ENCODE results near the gene IFIT2. TPM values are rescaled to one million over a fixed set of nuclear protein-coding genes. Genes with fewer than 3 reads are reported as not detected.
"Not testable (repeated sequence)": the region's sequence is repeated elsewhere in the genome, so short reads cannot be mapped to it uniquely, and the experiment has no call there.

Gene IFIT2
- total RNA-seq, 2 experiments from 2014 or later = 0.57 to 0.72 TPM

GRCh38 chr10:89310056-89310893 is 8.4 kb downstream of the IFIT2 start:
- no TSS peak for BruUV-seq (replicated peaks)
- H3K9me3 ChIP-seq (ENCODE audit: low read length) = no peaks in the 10 kb centered on the region
- no peak for DNase-seq (ENCODE audit: low spot score)
- intact Hi-C loops (cut with micrococcal nuclease; ENCODE audit: unreplicated experiment) = no loop called here
- CTCF ChIA-PET (ENCODE audit: unreplicated experiment) = no interaction called here
- H3K4me1 ChIP-seq (ENCODE audit: insufficient read depth, low read length, poor library complexity, severe bottlenecking) = no peaks in the 10 kb centered on the region
- H3K36me3 ChIP-seq (ENCODE audit: insufficient read depth, low read length) = no peaks in the 10 kb centered on the region
- no peaks in the 10 kb centered on the region for H4K20me1 ChIP-seq (ENCODE audit: insufficient read depth, low read length)
- H3K27ac ChIP-seq (ENCODE audit: low read depth, low read length, poor library complexity, severe bottlenecking) = no peak overlapping the region
- H3K79me2 ChIP-seq (ENCODE audit: insufficient read depth, low read depth, low read length) = no peaks in the 10 kb centered on the region
- H2AFZ ChIP-seq (ENCODE audit: low read length) = no peak overlapping the region
- TF ChIP-seq CTCF (conservative IDR thresholded peaks at IDR 0.05; ENCODE audit: low read length) = no peak
- TF ChIP-seq EZH2phosphoT487 (IDR thresholded peaks at IDR 0.05; ENCODE audit: borderline replicate concordance, low read depth, low read length) = no peak
- no peak overlapping the region for H3K4me2 ChIP-seq (ENCODE audit: low read length)
- H3K9me2 ChIP-seq (ENCODE audit: insufficient read depth, low read length) = no peaks in the 10 kb centered on the region
- H3K4me3 ChIP-seq (ENCODE audit: low read depth, low read length, poor library complexity, severe bottlenecking) = no peak overlapping the region
- POLR2A ChIA-PET = no interaction called here

GRCh38 chr10:89312973-89313372 is 11.1 kb downstream of the IFIT2 start:
- H3K4me1 ChIP-seq (ENCODE audit: insufficient read depth, low read length, poor library complexity, severe bottlenecking) = no peaks in the 10 kb centered on the region
- ChIA-PET POLR2A (no interaction called here), CTCF (ENCODE audit: unreplicated experiment) (interaction anchor here (0.5 kb wide), 1 partner anchor 81 kb away, joined by 11 read pairs; no protein-coding TSS in a partner anchor)
- H3K27ac ChIP-seq (ENCODE audit: low read depth, low read length, poor library complexity, severe bottlenecking) = no peak overlapping the region
- no peaks in the 10 kb centered on the region for H4K20me1 ChIP-seq (ENCODE audit: insufficient read depth, low read length)
- DNase-seq (ENCODE audit: low spot score) = no peak
- no peaks in the 10 kb centered on the region for H3K9me3 ChIP-seq (ENCODE audit: low read length)
- no peak overlapping the region for H3K4me3 ChIP-seq (ENCODE audit: low read depth, low read length, poor library complexity, severe bottlenecking)
- no peaks in the 10 kb centered on the region for H3K79me2 ChIP-seq (ENCODE audit: insufficient read depth, low read depth, low read length)
- intact Hi-C loops (cut with micrococcal nuclease; ENCODE audit: unreplicated experiment) = no loop called here
- no peak overlapping the region for H3K4me2 ChIP-seq (ENCODE audit: low read length)
- no peak for TF ChIP-seq CTCF (conservative IDR thresholded peaks at IDR 0.05; ENCODE audit: low read length)
- TF ChIP-seq EZH2phosphoT487 (IDR thresholded peaks at IDR 0.05; ENCODE audit: borderline replicate concordance, low read depth, low read length) = no peak
- H2AFZ ChIP-seq (ENCODE audit: low read length) = no peak overlapping the region
- BruUV-seq (replicated peaks) = no TSS peak
- H3K36me3 ChIP-seq (ENCODE audit: insufficient read depth, low read length) = no peaks in the 10 kb centered on the region
- H3K9me2 ChIP-seq (ENCODE audit: insufficient read depth, low read length) = no peaks in the 10 kb centered on the region

- no TSS peak for BruUV-seq (replicated peaks)
- ChIA-PET POLR2A (interaction anchor here (0.6 kb wide), 1 partner anchor 85 kb away, joined by 4 read pairs; no protein-coding TSS in a partner anchor), CTCF (ENCODE audit: unreplicated experiment) (no interaction called here)
Measured at GRCh38 chr10:89314676-89315075, 12.8 kb downstream of the IFIT2 start.

GRCh38 chr10:89318047-89318446 is 16.2 kb downstream of the IFIT2 start:
- H3K9me2 ChIP-seq (ENCODE audit: insufficient read depth, low read length); H3K4me3 ChIP-seq (ENCODE audit: low read depth, low read length, poor library complexity, severe bottlenecking); H4K20me1 ChIP-seq (ENCODE audit: insufficient read depth, low read length); H3K4me2 ChIP-seq (ENCODE audit: low read length); H3K9me3 ChIP-seq (ENCODE audit: low read length); intact Hi-C loops (cut with micrococcal nuclease; ENCODE audit: unreplicated experiment); H3K4me1 ChIP-seq (ENCODE audit: insufficient read depth, low read length, poor library complexity, severe bottlenecking); H2AFZ ChIP-seq (ENCODE audit: low read length); H3K79me2 ChIP-seq (ENCODE audit: insufficient read depth, low read depth, low read length); CTCF ChIA-PET (ENCODE audit: unreplicated experiment); BruUV-seq (replicated peaks); H3K36me3 ChIP-seq (ENCODE audit: insufficient read depth, low read length); H3K27ac ChIP-seq (ENCODE audit: low read depth, low read length, poor library complexity, severe bottlenecking); DNase-seq (ENCODE audit: low spot score): not testable (repeated sequence)
- POLR2A ChIA-PET = interaction anchor here (0.6 kb wide), 1 partner anchor 45 kb away, joined by 4 read pairs; no protein-coding TSS in a partner anchor

More at GRCh38 chr10:89314676-89315075, 12.8 kb downstream of the IFIT2 start:
- Histone ChIP-seq H2AFZ (ENCODE audit: low read length) (no peak overlapping the region), H3K9me2 (ENCODE audit: insufficient read depth, low read length) (no peaks in the 10 kb centered on the region), H3K36me3 (ENCODE audit: insufficient read depth, low read length) (no peaks in the 10 kb centered on the region), H4K20me1 (ENCODE audit: insufficient read depth, low read length) (no peaks in the 10 kb centered on the region), H3K4me1 (ENCODE audit: insufficient read depth, low read length, poor library complexity, severe bottlenecking) (no peaks in the 10 kb centered on the region), H3K4me2 (ENCODE audit: low read length) (no peak overlapping the region), H3K9me3 (ENCODE audit: low read length) (no peaks in the 10 kb centered on the region), H3K79me2 (ENCODE audit: insufficient read depth, low read depth, low read length) (no peaks in the 10 kb centered on the region), H3K4me3 (ENCODE audit: low read depth, low read length, poor library complexity, severe bottlenecking) (no peak overlapping the region), H3K27ac (ENCODE audit: low read depth, low read length, poor library complexity, severe bottlenecking) (no peak overlapping the region)
- intact Hi-C loops (cut with micrococcal nuclease; ENCODE audit: unreplicated experiment) = no loop called here
- no peak for DNase-seq (ENCODE audit: low spot score)
- TF ChIP-seq EZH2phosphoT487 (IDR thresholded peaks at IDR 0.05; ENCODE audit: borderline replicate concordance, low read depth, low read length) (no peak), CTCF (conservative IDR thresholded peaks at IDR 0.05; ENCODE audit: low read length) (no peak)

All from OCI-LY7 (cell line).